Lower lobe of right lung (tissue), 2 donors: ENCODE data around the gene KCNAB1. TPM values are rescaled to one million over a fixed set of nuclear protein-coding genes. Genes with fewer than 3 reads are reported as not detected.

Source experiments
- ATAC-seq, 2 donors: fragments of 200-7000 bp; cut with Tn5 transposase; one replicate each; pipeline ENCODE4 v1.9.1; 2020 to 2022; ENCODE audit warnings: mild to moderate bottlenecking in 2 of 2, moderate library complexity in 2 of 2
- DNase-seq: peaks from one replicate; pipeline ENCODE4 v3.0.0-alpha.2; 2020
- H3K27ac ChIP-seq: fragments of 200-600 bp; one replicate; pipeline ENCODE4 v1.8.0; 2022
- H3K27me3 ChIP-seq: fragments of 200-600 bp; one replicate; pipeline ENCODE4 v1.8.0; 2022; ENCODE audit warnings: low read depth
- H3K36me3 ChIP-seq: fragments of 200-600 bp; one replicate; pipeline ENCODE4 v1.8.0; 2022; ENCODE audit warnings: mild to moderate bottlenecking
- H3K4me1 ChIP-seq: fragments of 200-600 bp; one replicate; pipeline ENCODE4 v1.8.0; 2022
- H3K4me3 ChIP-seq: fragments of 200-600 bp; one replicate; pipeline ENCODE4 v1.8.0; 2022; ENCODE audit warnings: mild to moderate bottlenecking
- H3K9me3 ChIP-seq: fragments of 200-600 bp; one replicate; pipeline ENCODE4 v1.8.0; 2022
- intact Hi-C: fragments of 100-400 bp; cut with DNase I; formaldehyde crosslinking; loops from one replicate; pipeline ENCODE4 v1.11.0; 2022
- total RNA-seq: library from RNA; stranded (reverse); fragmentation: NEBNext Ultra II Directional; extraction: Animal tissue kit (Norgen Biotek cat#: 25700); gene quantifications from one replicate; pipeline ENCODE4 v1.2.1, GENCODE V29; 2021
- TF ChIP-seq, protein P1 (sequence below): fragments of 200-600 bp; IDR thresholded peaks from one replicate; pipeline ENCODE4 v1.8.0; 2022; ENCODE audit warnings: antibody characterized with exemption, mild to moderate bottlenecking
- donor health status: DM: no; HTN: yes; CAD: no; lungs with severe emphysema.

Gene KCNAB1
- total RNA-seq, 1 donor from 2014 or later: 4.7 TPM

- Histone ChIP-seq H3K27ac (no peak overlapping the region), H3K4me1 (no peaks in the 10 kb centered on the region), H3K27me3 (no peaks in the 10 kb centered on the region), H3K4me3 (no peak overlapping the region), H3K9me3 (no peaks in the 10 kb centered on the region), H3K36me3 (no peaks in the 10 kb centered on the region)
- ATAC-seq (no peak), DNase-seq (no peak)
- TF ChIP-seq, protein P1, sequence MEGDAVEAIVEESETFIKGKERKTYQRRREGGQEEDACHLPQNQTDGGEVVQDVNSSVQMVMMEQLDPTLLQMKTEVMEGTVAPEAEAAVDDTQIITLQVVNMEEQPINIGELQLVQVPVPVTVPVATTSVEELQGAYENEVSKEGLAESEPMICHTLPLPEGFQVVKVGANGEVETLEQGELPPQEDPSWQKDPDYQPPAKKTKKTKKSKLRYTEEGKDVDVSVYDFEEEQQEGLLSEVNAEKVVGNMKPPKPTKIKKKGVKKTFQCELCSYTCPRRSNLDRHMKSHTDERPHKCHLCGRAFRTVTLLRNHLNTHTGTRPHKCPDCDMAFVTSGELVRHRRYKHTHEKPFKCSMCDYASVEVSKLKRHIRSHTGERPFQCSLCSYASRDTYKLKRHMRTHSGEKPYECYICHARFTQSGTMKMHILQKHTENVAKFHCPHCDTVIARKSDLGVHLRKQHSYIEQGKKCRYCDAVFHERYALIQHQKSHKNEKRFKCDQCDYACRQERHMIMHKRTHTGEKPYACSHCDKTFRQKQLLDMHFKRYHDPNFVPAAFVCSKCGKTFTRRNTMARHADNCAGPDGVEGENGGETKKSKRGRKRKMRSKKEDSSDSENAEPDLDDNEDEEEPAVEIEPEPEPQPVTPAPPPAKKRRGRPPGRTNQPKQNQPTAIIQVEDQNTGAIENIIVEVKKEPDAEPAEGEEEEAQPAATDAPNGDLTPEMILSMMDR: no peak
- intact Hi-C loops: no loop called here
These were observed 258.9 kb downstream of the KCNAB1 start for GRCh38 chr3:156379327-156379726.

GRCh38 chr3:156381253-156381652, 260.9 kb downstream of the KCNAB1 start:
- TF ChIP-seq, protein P1: no peak
- H3K4me1 ChIP-seq: no peaks in the 10 kb centered on the region
- no peaks in the 10 kb centered on the region for H3K9me3 ChIP-seq
- DNase-seq (no peak), ATAC-seq (no peak)
- no peaks in the 10 kb centered on the region for H3K27me3 ChIP-seq
- H3K4me3 ChIP-seq: no peak overlapping the region
- intact Hi-C loops: no loop called here
- no peak overlapping the region for H3K27ac ChIP-seq
- H3K36me3 ChIP-seq: no peaks in the 10 kb centered on the region

- intact Hi-C loops: no loop called here
- TF ChIP-seq, protein P1: peak; percentile 61
- ATAC-seq: peak; percentile 45 to 55
- Histone ChIP-seq H3K27me3 (no peaks in the 10 kb centered on the region), H3K36me3 (no peaks in the 10 kb centered on the region), H3K27ac (no peak overlapping the region), H3K4me3 (no peak overlapping the region), H3K4me1 (no peaks in the 10 kb centered on the region), H3K9me3 (no peaks in the 10 kb centered on the region)
- DNase-seq: no peak
These were observed 262.3 kb downstream of the KCNAB1 start for GRCh38 chr3:156382458-156383346.

GRCh38 chr3:156383441-156384025, 263.2 kb downstream of the KCNAB1 start:
- Histone ChIP-seq H3K9me3 (no peaks in the 10 kb centered on the region), H3K27me3 (no peaks in the 10 kb centered on the region), H3K4me3 (no peak overlapping the region), H3K27ac (no peak overlapping the region), H3K36me3 (no peaks in the 10 kb centered on the region), H3K4me1 (no peaks in the 10 kb centered on the region)
- intact Hi-C loops: no loop called here
- TF ChIP-seq, protein P1: no peak
- DNase-seq (no peak), ATAC-seq (no peak)

DNA sequence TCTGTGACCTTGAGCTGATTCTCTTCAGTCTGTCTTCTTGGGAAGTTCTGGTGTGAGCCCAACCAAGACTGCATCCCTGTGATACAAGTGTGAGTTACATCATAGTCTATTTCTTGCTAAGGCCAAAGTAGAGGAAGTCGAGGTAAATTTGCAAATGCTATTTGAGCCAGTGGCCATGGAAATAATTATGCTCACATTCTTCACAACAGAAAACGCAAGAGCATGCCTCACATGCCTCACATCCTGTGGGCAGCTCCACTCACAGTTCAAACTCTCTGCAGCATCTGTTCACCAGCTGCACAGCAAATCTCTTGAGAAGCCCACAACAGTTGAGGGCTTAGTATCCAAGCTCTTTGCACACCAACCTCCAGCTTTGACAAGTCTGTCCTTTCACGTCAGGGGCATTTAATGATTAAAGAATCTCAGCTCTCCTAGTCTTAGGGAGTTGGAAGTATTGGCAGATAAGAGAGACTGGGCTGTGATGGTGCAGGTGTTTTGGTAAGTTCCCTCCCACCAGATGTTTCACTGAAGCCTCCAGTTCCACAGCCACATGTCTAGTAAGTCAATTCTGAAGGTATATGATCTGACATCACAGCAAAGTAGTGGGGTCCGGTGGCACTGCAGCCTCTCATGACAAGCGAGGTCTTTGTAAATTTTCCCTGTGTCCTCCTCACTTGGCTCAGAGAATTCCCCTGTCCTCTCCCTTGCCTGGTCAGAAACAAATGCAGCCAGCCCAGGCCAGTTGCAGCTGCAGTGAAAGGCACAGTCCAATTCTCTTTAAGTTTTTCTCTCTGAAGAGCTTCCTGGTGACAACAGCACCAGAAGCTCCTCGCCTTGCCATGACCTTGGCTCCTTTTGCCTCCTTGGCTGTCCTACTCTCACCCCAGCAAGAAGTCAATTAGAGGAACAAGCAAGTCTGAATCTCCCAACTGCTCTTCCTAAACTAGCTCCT, 268.4 kb downstream of the KCNAB1 start:
- DNase-seq (no peak), ATAC-seq (no peak)
- intact Hi-C loops: no loop called here
- TF ChIP-seq, protein P1: no peak
- no peaks in the 10 kb centered on the region for H3K27me3 ChIP-seq
- no peak overlapping the region for H3K4me3 ChIP-seq
- H3K27ac ChIP-seq: no peak overlapping the region
- no peaks in the 10 kb centered on the region for H3K9me3 ChIP-seq
- no peaks in the 10 kb centered on the region for H3K4me1 ChIP-seq
- H3K36me3 ChIP-seq: no peaks in the 10 kb centered on the region
